CD8-positive, alpha-beta memory T cell (primary cell): ENCODE measurements around the gene GFRA1. TPM values are rescaled to one million over a fixed set of nuclear protein-coding genes. Genes with fewer than 3 reads are reported as not detected.

Source experiments
- CTCF ChIA-PET: fragments of 350-600 bp; sonication (Branson Sonifier 250); formaldehyde crosslinking; loops from one replicate; lab custom pipeline; 2021; ENCODE audit warnings: antibody characterized with exemption; lab: Charles Lee
- POLR2A ChIA-PET: fragments of 350-600 bp; sonication (Branson Sonifier 250); formaldehyde crosslinking; loops from one replicate; lab custom pipeline; 2021; ENCODE audit warnings: antibody characterized with exemption; lab: Charles Lee
- DNase-seq, 5 donors: peaks; one replicate each; pipeline versions ENCODE4 v3.0.0 to v3.0.0-alpha.2; 2020 to 2022; ENCODE audit warnings: mixed read lengths in 1 of 5
- H3K27ac ChIP-seq: one replicate; pipeline ENCODE4 v1.7.0; 2013; ENCODE audit warnings: low read depth, mild to moderate bottlenecking, low read length, moderate library complexity
- H3K27me3 ChIP-seq: 2 replicates; pipeline ENCODE4 v1.7.0; 2013; ENCODE audit warnings: low read length, mild to moderate bottlenecking; ENCODE audit not compliant: insufficient read depth, poor library complexity, severe bottlenecking
- H3K36me3 ChIP-seq: 2 replicates; pipeline ENCODE4 v1.7.0; 2013; ENCODE audit warnings: mild to moderate bottlenecking, low read length, moderate library complexity; ENCODE audit not compliant: insufficient read depth
- H3K4me1 ChIP-seq: 2 replicates; pipeline ENCODE4 v1.7.0; 2013; ENCODE audit warnings: mild to moderate bottlenecking, low read length, moderate library complexity; ENCODE audit not compliant: insufficient read depth
- H3K4me3 ChIP-seq: 2 replicates; pipeline ENCODE4 v1.7.0; 2013; ENCODE audit warnings: mild to moderate bottlenecking, low read length
- H3K9me3 ChIP-seq: 2 replicates; pipeline ENCODE4 v1.7.0; 2013; ENCODE audit warnings: mild to moderate bottlenecking, low read length
- H3K27ac Mint-ChIP-seq, 8 donors: one replicate each; pipeline ENCODE4 v1.8.0; 2020 to 2021; ENCODE audit warnings: mixed read lengths in 8 of 8, mild to moderate bottlenecking in 6 of 8, inconsistent platforms in 3 of 8, moderate library complexity in 3 of 8
- H3K27me3 Mint-ChIP-seq, 2 donors: one replicate each; pipeline ENCODE4 v1.8.0; 2020 to 2021; ENCODE audit warnings: mixed read lengths in 2 of 2, mild to moderate bottlenecking in 1 of 2, moderate library complexity in 1 of 2
- H3K36me3 Mint-ChIP-seq, 3 donors: one replicate each; pipeline ENCODE4 v1.8.0; 2020 to 2021; ENCODE audit warnings: mixed read lengths in 3 of 3, inconsistent platforms in 1 of 3, mild to moderate bottlenecking in 1 of 3
- H3K4me1 Mint-ChIP-seq, 3 donors: one replicate each; pipeline ENCODE4 v1.8.0; 2020 to 2021; ENCODE audit warnings: mixed read lengths in 3 of 3, inconsistent platforms in 1 of 3, mild to moderate bottlenecking in 1 of 3
- H3K4me3 Mint-ChIP-seq, 7 donors: one replicate each; pipeline ENCODE4 v1.8.0; 2020 to 2021; ENCODE audit warnings: mixed read lengths in 7 of 7, mild to moderate bottlenecking in 6 of 7, moderate library complexity in 4 of 7, inconsistent platforms in 2 of 7
- H3K9me3 Mint-ChIP-seq, 5 donors: one replicate each; pipeline ENCODE4 v1.8.0; 2020 to 2022; ENCODE audit warnings: mixed read lengths in 5 of 5, mild to moderate bottlenecking in 3 of 5, moderate library complexity in 2 of 5, inconsistent platforms in 1 of 5
- polyA plus RNA-seq: library from polyadenylated mRNA; unstranded; fragments of 300-500 nt; fragmentation: Illumina TruSeq; gene quantifications from one replicate; pipeline ENCODE4 v1.2.3, GENCODE V29; 2021
- total RNA-seq, 2 experiments: library from RNA; stranded (reverse); gene quantifications; one replicate each; pipeline ENCODE4 v1.2.3, GENCODE V29; 2021

The GFRA1 gene
- total and polyA plus RNA-seq, 3 experiments from 2014 or later, result not detected

DNA sequence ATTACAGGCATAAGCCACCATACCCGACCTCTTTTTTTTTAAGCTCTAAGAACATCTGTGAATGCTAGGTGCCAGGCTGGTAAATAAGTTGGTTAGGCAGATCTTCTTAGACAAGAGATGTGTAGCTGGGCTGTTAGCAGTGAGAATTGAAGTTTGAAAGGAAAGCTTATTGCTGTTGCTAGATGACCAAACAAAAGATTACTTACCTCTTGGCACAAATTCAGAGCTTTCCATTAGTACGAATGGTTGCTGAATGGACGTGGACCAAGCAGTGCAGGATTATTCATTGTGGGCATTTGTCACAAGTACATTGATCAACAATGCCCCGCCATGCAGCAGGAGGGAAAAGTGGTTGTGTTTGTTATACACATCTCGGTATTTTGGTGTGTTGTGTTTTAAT is 131.2 kb downstream of the GFRA1 start:
- Mint-ChIP-seq H3K9me3 (peaks cover 0 to 14% (median 2%) of the 10 kb centered on the region in 5 donors), H3K36me3 (no peaks in the 10 kb centered on the region), H3K4me3 (no peak overlapping the region), H3K27ac (no peak overlapping the region), H3K27me3 (no peaks in the 10 kb centered on the region), H3K4me1 (no peaks in the 10 kb centered on the region)
- no peaks in the 10 kb centered on the region for H3K27me3 ChIP-seq
- no peaks in the 10 kb centered on the region for H3K9me3 ChIP-seq
- no peak overlapping the region for H3K27ac ChIP-seq
- no peaks in the 10 kb centered on the region for H3K36me3 ChIP-seq
- no peak overlapping the region for H3K4me3 ChIP-seq
- CTCF ChIA-PET, result no interaction called here
- POLR2A ChIA-PET, result no interaction called here
- no peaks in the 10 kb centered on the region for H3K4me1 ChIP-seq
- no peak for DNase-seq

DNA sequence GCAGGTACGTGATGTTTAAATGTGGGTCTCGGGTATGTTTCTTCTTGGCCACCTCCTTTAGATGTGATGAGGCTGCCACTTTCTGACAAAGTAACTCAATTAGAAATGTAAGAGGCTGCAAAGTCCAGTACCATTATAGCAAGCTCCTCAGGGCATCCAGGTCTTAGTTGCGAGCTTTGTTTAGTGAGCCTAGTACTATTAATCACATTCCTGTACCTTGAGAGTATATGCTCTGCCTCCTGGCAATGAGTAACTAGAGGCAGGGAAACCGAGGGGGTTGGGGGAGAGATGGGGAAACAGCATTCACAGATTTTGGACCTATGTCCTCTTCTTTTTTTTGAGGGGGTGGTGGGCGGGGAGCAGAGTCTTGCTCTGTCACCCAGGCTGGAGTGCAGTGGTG is 131.8 kb downstream of the GFRA1 start:
- Histone ChIP-seq H3K27ac (no peak overlapping the region), H3K27me3 (no peaks in the 10 kb centered on the region), H3K4me1 (no peaks in the 10 kb centered on the region), H3K36me3 (no peaks in the 10 kb centered on the region), H3K4me3 (no peak overlapping the region), H3K9me3 (no peaks in the 10 kb centered on the region)
- Mint-ChIP-seq H3K27ac (no peak overlapping the region), H3K27me3 (no peaks in the 10 kb centered on the region), H3K9me3 (peaks cover 0 to 14% (median 2%) of the 10 kb centered on the region in 5 donors), H3K4me1 (no peaks in the 10 kb centered on the region), H3K4me3 (no peak overlapping the region), H3K36me3 (no peaks in the 10 kb centered on the region)
- POLR2A ChIA-PET, result no interaction called here
- DNase-seq, result no peak
- CTCF ChIA-PET, result no interaction called here

DNA sequence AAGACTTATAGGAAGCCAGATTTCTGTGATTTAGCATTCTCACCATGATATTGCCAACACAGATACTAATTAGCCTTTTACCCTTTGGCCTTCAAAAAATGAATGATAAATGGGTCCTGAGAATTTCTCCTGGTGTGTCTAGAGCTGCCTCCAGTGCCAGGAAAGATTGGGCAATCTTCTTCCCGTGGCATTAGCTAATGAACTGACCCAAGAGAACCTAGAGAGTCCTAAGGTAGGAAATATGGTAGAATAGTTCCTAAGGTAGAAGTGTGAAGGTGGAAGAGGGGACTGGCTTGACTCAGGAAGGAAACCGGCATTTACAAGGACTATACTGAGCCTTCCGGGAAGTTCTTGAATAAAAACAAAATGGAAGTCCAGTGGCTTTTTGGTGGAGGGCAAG is 133.1 kb downstream of the GFRA1 start:
- CTCF ChIA-PET, result no interaction called here
- H3K4me3 Mint-ChIP-seq, result no peak overlapping the region
- Histone ChIP-seq H3K36me3 (no peaks in the 10 kb centered on the region), H3K4me3 (no peak overlapping the region), H3K4me1 (no peaks in the 10 kb centered on the region), H3K27ac (no peak overlapping the region), H3K9me3 (no peaks in the 10 kb centered on the region), H3K27me3 (no peaks in the 10 kb centered on the region)
- no peaks in the 10 kb centered on the region for H3K27me3 Mint-ChIP-seq
- no peaks in the 10 kb centered on the region for H3K4me1 Mint-ChIP-seq
- peaks cover 0 to 11% (median 2%) of the 10 kb centered on the region in 5 donors for H3K9me3 Mint-ChIP-seq
- no peaks in the 10 kb centered on the region for H3K36me3 Mint-ChIP-seq
- POLR2A ChIA-PET, result no interaction called here
- DNase-seq, result no peak
- H3K27ac Mint-ChIP-seq, result no peak overlapping the region

DNA sequence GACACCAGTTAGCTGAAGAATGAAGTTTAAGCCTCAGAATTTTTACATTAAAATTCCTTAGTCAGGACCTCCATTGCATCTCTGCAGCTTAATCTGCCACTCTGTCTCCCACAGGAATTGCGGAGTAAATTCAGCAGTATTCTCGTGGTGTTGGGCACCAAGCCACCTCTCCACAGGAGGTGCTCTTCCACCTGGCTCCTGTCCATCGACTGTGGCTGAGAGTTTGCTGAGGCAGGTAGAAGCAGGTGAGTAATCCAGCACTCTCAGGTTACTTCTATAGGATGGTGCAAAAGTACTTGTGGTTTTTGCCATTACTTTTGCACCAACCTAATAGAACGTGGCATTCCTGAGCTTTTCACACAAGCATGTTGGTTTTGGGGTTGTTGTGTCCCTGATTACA is 134.1 kb downstream of the GFRA1 start:
- no peak overlapping the region for H3K27ac Mint-ChIP-seq
- H3K36me3 ChIP-seq, result no peaks in the 10 kb centered on the region
- CTCF ChIA-PET, result no interaction called here
- no peak overlapping the region for H3K27ac ChIP-seq
- no peak overlapping the region for H3K4me3 ChIP-seq
- H3K9me3 Mint-ChIP-seq, result peaks cover 0 to 11% (median 2%) of the 10 kb centered on the region in 5 donors
- H3K4me1 ChIP-seq, result no peaks in the 10 kb centered on the region
- POLR2A ChIA-PET, result no interaction called here
- no peaks in the 10 kb centered on the region for H3K27me3 Mint-ChIP-seq
- no peaks in the 10 kb centered on the region for H3K9me3 ChIP-seq
- no peaks in the 10 kb centered on the region for H3K36me3 Mint-ChIP-seq
- H3K4me1 Mint-ChIP-seq, result no peaks in the 10 kb centered on the region
- no peak overlapping the region for H3K4me3 Mint-ChIP-seq
- no peaks in the 10 kb centered on the region for H3K27me3 ChIP-seq
- no peak for DNase-seq

DNA sequence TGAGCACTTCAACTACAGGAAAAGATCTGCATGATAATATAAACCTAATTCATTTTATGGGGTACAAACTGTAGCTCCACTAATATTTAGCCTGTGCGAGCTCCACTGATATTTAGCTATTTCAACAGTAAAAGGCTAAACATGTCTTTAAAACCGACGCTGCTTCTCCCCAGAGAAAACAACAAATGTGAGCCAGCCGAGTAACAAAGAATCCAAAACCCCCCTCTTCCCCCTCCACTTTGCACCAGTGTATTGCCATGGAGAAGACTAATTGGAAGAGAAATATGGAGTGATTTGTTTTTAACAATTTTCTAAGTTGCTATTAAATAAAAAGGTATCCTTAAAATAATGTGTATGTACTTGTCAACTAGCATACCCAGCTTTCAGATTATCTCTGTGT is 136.7 kb downstream of the GFRA1 start:
- Histone ChIP-seq H3K9me3 (no peaks in the 10 kb centered on the region), H3K4me1 (no peaks in the 10 kb centered on the region), H3K36me3 (no peaks in the 10 kb centered on the region), H3K27me3 (no peaks in the 10 kb centered on the region), H3K4me3 (no peak overlapping the region), H3K27ac (no peak overlapping the region)
- CTCF ChIA-PET, result no interaction called here
- H3K36me3 Mint-ChIP-seq, result no peaks in the 10 kb centered on the region
- H3K4me3 Mint-ChIP-seq, result no peak overlapping the region
- peaks cover 0 to 15% (median 2%) of the 10 kb centered on the region in 5 donors for H3K9me3 Mint-ChIP-seq
- no peak for DNase-seq
- no peaks in the 10 kb centered on the region for H3K27me3 Mint-ChIP-seq
- no peak overlapping the region for H3K27ac Mint-ChIP-seq
- no peaks in the 10 kb centered on the region for H3K4me1 Mint-ChIP-seq
- POLR2A ChIA-PET, result no interaction called here

DNA sequence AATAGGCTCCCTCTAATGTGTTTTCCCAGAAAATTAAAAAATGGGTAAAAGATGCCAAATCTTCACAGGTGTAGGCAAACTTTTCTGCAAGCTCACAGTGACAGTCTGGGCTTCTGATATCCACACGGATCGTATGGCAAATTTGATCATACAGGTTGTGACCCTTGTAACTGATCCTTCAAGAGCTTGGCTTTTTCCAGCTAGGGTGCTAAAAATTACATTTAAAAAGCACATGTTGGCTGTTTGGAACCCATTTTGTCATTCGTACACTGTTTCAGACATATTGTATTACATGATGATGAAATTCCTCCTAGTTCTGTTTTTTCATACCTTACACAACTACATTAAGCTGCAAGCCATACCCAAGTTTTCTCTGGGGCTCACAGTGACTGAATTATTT is 138.7 kb downstream of the GFRA1 start:
- no peaks in the 10 kb centered on the region for H3K27me3 ChIP-seq
- H3K36me3 ChIP-seq, result no peaks in the 10 kb centered on the region
- Mint-ChIP-seq H3K36me3 (no peaks in the 10 kb centered on the region), H3K27ac (no peak overlapping the region), H3K4me1 (no peaks in the 10 kb centered on the region), H3K27me3 (no peaks in the 10 kb centered on the region), H3K9me3 (peaks cover 0 to 9% (median 3%) of the 10 kb centered on the region in 5 donors), H3K4me3 (no peak overlapping the region)
- H3K4me1 ChIP-seq, result no peaks in the 10 kb centered on the region
- ChIA-PET POLR2A (no interaction called here), CTCF (no interaction called here)
- no peak for DNase-seq
- no peaks in the 10 kb centered on the region for H3K9me3 ChIP-seq
- H3K27ac ChIP-seq, result no peak overlapping the region
- H3K4me3 ChIP-seq, result no peak overlapping the region

DNA sequence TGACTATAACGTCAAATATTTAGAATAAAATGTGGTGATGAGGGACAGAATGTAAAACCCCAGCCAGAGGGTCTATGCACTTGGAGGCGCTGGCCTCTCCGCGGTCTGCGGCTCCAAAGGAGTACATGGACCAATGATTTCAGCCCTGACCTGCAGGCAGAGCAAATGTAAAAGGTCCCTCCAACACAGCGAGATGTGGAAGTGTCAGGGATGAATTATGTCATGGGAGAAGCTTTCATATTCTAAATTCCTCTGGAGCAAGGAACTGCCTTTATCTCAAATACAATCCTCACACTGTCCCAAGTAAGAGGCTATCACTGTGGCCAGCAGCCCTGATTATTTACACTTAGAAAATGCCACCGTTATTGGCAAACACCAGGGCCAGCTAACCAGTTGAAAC is 139.4 kb downstream of the GFRA1 start:
- no peaks in the 10 kb centered on the region for H3K4me1 Mint-ChIP-seq

DNA sequence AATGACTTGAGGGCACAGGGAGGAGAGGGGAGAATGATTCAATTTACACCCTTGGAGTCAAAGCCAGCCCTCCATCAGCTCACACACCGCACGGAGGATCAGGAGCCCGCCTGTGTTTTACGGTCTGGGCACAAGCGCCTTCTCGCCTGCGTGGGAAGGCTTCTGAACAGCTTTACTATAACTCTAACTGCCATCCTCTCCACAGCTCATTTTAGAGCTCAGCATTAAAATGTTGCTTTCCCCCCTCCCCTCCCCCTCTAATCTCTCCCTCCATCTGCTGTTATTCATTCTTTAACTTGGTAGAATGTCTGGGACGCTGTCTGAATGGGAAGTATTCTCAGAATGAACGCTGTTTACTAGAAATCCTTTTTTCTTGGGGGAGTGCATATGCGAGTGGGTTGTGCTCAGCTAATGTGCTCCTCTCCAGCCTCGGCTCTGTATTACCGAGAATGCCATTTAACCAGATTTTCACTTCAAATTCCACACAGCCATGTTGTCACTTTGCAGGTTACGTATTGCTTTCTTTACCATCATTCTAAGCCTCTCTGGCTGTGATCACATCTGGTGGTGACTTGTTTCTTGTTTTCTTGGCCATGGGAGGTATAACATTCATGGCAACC is 140.1 kb downstream of the GFRA1 start:
- no peaks in the 10 kb centered on the region for H3K4me1 Mint-ChIP-seq
- H3K9me3 ChIP-seq, result no peaks in the 10 kb centered on the region
- H3K4me1 ChIP-seq, result no peaks in the 10 kb centered on the region
- no peak overlapping the region for H3K4me3 ChIP-seq
- no peak for DNase-seq
- CTCF ChIA-PET, result no interaction called here
- no peaks in the 10 kb centered on the region for H3K36me3 ChIP-seq
- H3K27ac Mint-ChIP-seq, result no peak overlapping the region
- no peaks in the 10 kb centered on the region for H3K27me3 ChIP-seq
- peaks cover 0 to 11% (median 3%) of the 10 kb centered on the region in 5 donors for H3K9me3 Mint-ChIP-seq
- POLR2A ChIA-PET, result no interaction called here
- no peaks in the 10 kb centered on the region for H3K36me3 Mint-ChIP-seq
- H3K27ac ChIP-seq, result no peak overlapping the region
- no peaks in the 10 kb centered on the region for H3K27me3 Mint-ChIP-seq
- no peak overlapping the region for H3K4me3 Mint-ChIP-seq

More for the DNA sequence above, 139.4 kb downstream of the GFRA1 start:
- H3K27me3 Mint-ChIP-seq, result no peaks in the 10 kb centered on the region
- CTCF ChIA-PET, result no interaction called here
- POLR2A ChIA-PET, result no interaction called here
- no peaks in the 10 kb centered on the region for H3K36me3 Mint-ChIP-seq
- no peak overlapping the region for H3K27ac Mint-ChIP-seq
- H3K4me1 ChIP-seq, result no peaks in the 10 kb centered on the region
- no peak overlapping the region for H3K4me3 Mint-ChIP-seq
- DNase-seq, result no peak
- H3K36me3 ChIP-seq, result no peaks in the 10 kb centered on the region
- no peaks in the 10 kb centered on the region for H3K9me3 ChIP-seq
- no peak overlapping the region for H3K4me3 ChIP-seq
- no peak overlapping the region for H3K27ac ChIP-seq
- H3K27me3 ChIP-seq, result no peaks in the 10 kb centered on the region
- peaks cover 0 to 11% (median 3%) of the 10 kb centered on the region in 5 donors for H3K9me3 Mint-ChIP-seq
